Small intestine (tissue), 7 donors: ENCODE measurements around the gene MRC1. TPM values are rescaled to one million over a fixed set of nuclear protein-coding genes. Genes with fewer than 3 reads are reported as not detected.

Source experiments
- DNase-seq, 2 donors: peaks; one replicate each; pipeline versions ENCODE4 v3.0.0 to v3.0.0-alpha.2; 2013
- FAIRE-seq: peaks from 2 replicates; lab custom pipeline; 2012; peaks lifted over from hg19 to GRCh38; lab: Jason Lieb, UNC
- H3K27ac ChIP-seq, 3 donors: one replicate each; pipeline ENCODE4 v1.5.1; 2013; ENCODE audit warnings: low read length in 2 of 3, mild to moderate bottlenecking in 2 of 3, control low read depth in 1 of 3, inconsistent platforms in 1 of 3, low read depth in 1 of 3, moderate library complexity in 1 of 3
- H3K27me3 ChIP-seq, 3 donors: one replicate each; pipeline ENCODE4 v1.6.1; 2013; ENCODE audit warnings: low read length in 3 of 3, inconsistent platforms in 1 of 3; ENCODE audit not compliant: control insufficient read depth in 3 of 3, insufficient read depth in 3 of 3
- H3K36me3 ChIP-seq, 3 donors: one replicate each; pipeline ENCODE4 v1.6.1; 2013; ENCODE audit warnings: low read length in 3 of 3, inconsistent platforms in 1 of 3, low read depth in 1 of 3, mild to moderate bottlenecking in 1 of 3, moderate library complexity in 1 of 3; ENCODE audit not compliant: control insufficient read depth in 3 of 3, insufficient read depth in 2 of 3
- H3K4me1 ChIP-seq, 3 donors: one replicate each; pipeline ENCODE4 v1.6.1; 2013; ENCODE audit warnings: low read length in 2 of 3, inconsistent platforms in 1 of 3, low read depth in 1 of 3, mild to moderate bottlenecking in 1 of 3, moderate library complexity in 1 of 3; ENCODE audit not compliant: control insufficient read depth in 3 of 3, insufficient read depth in 2 of 3
- H3K4me3 ChIP-seq, 3 donors: one replicate each; pipeline ENCODE4 v1.5.1; 2013; ENCODE audit warnings: low read length in 3 of 3, control low read depth in 1 of 3, inconsistent platforms in 1 of 3, low read depth in 1 of 3, mild to moderate bottlenecking in 1 of 3, moderate library complexity in 1 of 3
- H3K9me3 ChIP-seq, 2 donors: one replicate each; pipeline ENCODE4 v1.6.1; 2013; ENCODE audit warnings: low read depth in 1 of 2, low read length in 1 of 2; ENCODE audit not compliant: control insufficient read depth in 2 of 2, insufficient read depth in 1 of 2
- WGBS, 3 donors: extraction: QIAGEN DNeasy Blood & Tissue Kit; methylation state at CpG; one replicate each; pipeline ENCODE4 v1.1.7; 2013; 5-methylcytosine and 5-hydroxymethylcytosine counted together
- polyA plus RNA-seq, 4 donors: library from polyadenylated mRNA; stranded (reverse) in 3 of 4; unstranded in 1 of 4; fragments of 200-250 nt in 3 of 4; fragments of 120-200 nt in 1 of 4; gene quantifications; one replicate each; pipeline versions ENCODE4 v1.2.1 to v1.2.3, GENCODE V29; 2013
- donor health status: healthy with polysubstance abuse.
- donor health status: control.
- donor health status: control.
- donor health status: Bipolar disorder and iron deficiency.
- donor health status: healthy.

MRC1 gene
- polyA plus RNA-seq, 4 donors, result 1.8 to 23.3 (median 7.6) TPM

DNA sequence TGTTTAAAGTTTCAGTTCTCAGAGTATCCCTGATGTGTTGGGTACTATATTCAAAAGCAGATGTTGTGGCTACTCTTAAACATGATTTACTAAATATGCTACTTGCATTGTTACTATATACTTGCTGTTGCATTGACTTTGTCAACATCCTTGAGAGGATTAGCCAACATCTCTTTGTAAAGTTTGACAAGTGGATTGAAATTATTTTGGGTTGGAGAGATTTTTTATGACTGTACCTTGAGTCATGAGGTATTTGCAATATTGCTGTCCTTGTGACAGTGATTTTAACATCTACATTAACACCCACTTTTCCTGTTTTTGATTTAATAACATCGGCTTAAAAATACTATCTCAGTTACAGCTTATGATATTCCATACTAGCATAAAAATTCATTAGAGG is 31.9 kb downstream of the MRC1 start:
- DNase-seq (no peak), FAIRE-seq (no peak)
- no peaks in the 10 kb centered on the region for H3K36me3 ChIP-seq
- H3K4me3 ChIP-seq, result no peak overlapping the region
- H3K27me3 ChIP-seq, result no peaks in the 10 kb centered on the region
- 83 to 95% (median 91%) methylated on average over 1 of the region's 1 CpG for WGBS, 3 donors
- H3K9me3 ChIP-seq, result no peaks in the 10 kb centered on the region
- no peak overlapping the region for H3K27ac ChIP-seq
- H3K4me1 ChIP-seq, result no peaks in the 10 kb centered on the region

DNA sequence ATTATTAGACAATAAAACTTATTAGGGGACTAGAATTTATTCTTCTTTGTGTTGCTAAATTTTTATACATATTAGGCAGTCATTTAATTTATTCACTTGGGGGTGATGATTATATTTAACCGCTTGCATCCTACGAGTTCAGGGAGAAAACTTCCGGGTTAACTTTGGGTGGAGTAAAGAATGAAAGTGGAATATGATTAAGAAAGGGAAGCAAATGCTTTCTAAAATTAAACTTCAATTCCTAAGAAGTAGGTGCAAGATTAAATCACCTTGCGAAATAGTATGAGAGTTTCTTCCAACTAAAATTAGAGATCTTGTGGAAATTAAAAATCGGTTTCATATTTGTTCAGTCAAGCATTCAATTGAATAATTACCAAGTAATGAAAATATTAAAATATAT is 33.5 kb downstream of the MRC1 start:
- H3K27ac ChIP-seq, result no peak overlapping the region
- no peaks in the 10 kb centered on the region for H3K36me3 ChIP-seq
- no peaks in the 10 kb centered on the region for H3K4me1 ChIP-seq
- H3K9me3 ChIP-seq, result no peaks in the 10 kb centered on the region
- WGBS, 3 donors, result 81 to 90% (median 82%) methylated on average over 5 of the region's 5 CpGs
- no peak for DNase-seq
- H3K4me3 ChIP-seq, result no peak overlapping the region
- no peak for FAIRE-seq
- no peaks in the 10 kb centered on the region for H3K27me3 ChIP-seq

DNA sequence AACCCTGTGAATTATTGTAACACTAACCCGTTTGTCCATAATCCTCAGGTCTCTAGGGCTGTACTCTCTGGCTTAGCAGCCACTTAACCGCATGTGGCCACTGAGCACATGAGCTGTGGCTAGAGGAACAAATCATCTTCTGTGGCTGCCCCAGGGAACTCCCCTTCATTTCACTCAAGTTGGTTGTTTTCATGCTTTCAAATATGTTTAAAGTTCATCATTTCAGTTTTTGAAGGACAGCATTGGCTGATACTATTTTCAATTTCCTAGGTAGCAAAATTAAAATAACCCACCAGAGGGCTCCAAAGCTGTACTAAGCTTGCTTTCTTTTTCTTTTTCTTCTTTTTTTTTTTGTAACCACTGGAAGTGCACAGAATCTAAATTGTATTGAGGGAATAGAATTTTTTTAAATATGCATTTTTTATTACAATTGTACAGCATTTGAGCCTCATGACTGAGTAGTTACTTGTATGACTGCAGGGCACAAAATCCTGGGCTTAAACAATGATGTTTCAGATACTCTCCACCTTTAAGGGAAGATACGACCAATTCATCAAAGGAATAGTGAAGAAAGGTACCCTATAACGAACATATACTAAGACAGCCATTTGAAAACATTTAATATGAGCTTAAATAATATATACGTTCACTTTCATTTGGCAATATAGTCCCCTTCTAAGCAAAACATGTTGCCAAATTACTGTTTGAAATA is 38.6 kb downstream of the MRC1 start:
- peak; percentile 6 to 38 for DNase-seq
- Histone ChIP-seq H3K9me3 (no peaks in the 10 kb centered on the region), H3K4me3 (no peak overlapping the region), H3K36me3 (no peaks in the 10 kb centered on the region), H3K27ac (no peak overlapping the region), H3K4me1 (no peaks in the 10 kb centered on the region), H3K27me3 (no peaks in the 10 kb centered on the region)
- 58 to 68% (median 64%) methylated on average over 5 of the region's 5 CpGs for WGBS, 3 donors
- FAIRE-seq, result no peak

DNA sequence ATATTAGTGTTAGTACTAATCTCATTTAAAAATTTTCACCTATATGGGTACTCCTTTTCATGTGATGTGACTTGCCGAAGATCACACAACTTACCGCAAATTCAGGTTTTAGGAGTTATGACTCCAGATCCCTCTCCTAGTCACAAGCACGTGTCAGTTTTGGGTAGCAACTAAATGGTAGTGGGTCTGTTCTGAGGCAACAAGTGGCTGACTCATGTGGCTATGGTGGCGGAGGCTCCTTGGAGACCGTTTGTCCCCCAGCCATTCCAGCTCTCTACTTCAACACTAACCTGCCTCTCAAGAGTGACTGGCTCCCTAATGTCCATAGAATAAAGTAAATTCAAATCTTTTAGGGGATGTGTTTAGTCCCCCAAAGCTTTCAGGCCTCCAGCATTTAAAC is 39.5 kb downstream of the MRC1 start:
- no peaks in the 10 kb centered on the region for H3K9me3 ChIP-seq
- H3K36me3 ChIP-seq, result no peaks in the 10 kb centered on the region
- FAIRE-seq, result no peak
- no peak overlapping the region for H3K4me3 ChIP-seq
- H3K27me3 ChIP-seq, result no peaks in the 10 kb centered on the region
- WGBS, 3 donors, result 89 to 93% (median 91%) methylated on average over 5 of the region's 5 CpGs
- DNase-seq, result no peak
- no peak overlapping the region for H3K27ac ChIP-seq
- H3K4me1 ChIP-seq, result no peaks in the 10 kb centered on the region

DNA sequence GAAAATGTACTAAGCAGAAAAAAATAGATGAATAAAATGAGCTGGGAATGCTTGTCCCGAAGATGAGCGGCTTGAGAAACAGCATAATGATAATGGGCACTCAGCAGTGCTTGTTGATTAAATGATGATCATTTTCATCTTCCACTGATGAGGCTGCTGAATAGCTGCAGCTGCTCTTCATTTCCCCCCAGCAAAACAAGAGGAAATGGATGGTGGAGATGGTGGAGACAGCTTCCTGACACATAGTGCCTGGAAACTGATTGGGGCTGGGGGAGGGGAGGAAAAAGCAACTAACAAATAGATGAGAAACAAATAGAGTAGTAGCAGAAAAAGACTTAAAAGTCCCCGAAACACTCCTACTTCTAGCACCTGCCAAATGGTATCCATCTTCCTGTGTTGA is 41.4 kb downstream of the MRC1 start:
- FAIRE-seq, result no peak
- no peak overlapping the region for H3K4me3 ChIP-seq
- no peak for DNase-seq
- no peaks in the 10 kb centered on the region for H3K9me3 ChIP-seq
- no peaks in the 10 kb centered on the region for H3K36me3 ChIP-seq
- 72 to 95% (median 86%) methylated on average over 3 of the region's 3 CpGs for whole genome bisulfite sequencing, 3 donors
- no peaks in the 10 kb centered on the region for H3K27me3 ChIP-seq
- H3K4me1 ChIP-seq, result no peaks in the 10 kb centered on the region
- H3K27ac ChIP-seq, result no peak overlapping the region

DNA sequence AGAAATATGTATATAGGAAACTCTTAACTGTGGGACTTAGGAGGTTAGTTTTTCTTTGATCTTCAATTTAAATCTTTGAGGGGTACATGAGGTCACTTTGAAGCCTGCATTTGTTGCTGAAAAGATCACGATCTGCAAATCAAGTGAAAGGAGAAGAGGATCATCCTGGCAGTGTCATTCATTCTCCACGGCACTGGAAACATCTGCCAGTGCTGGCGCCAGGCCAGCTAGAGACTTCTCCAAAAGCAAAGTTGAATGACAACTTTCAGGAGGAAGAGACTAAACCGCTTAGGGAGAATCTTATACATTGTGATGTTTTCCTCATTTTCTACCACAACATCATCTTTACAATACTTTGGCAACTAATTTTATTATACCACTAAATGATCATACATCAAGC is 42.5 kb downstream of the MRC1 start:
- no peak overlapping the region for H3K4me3 ChIP-seq
- DNase-seq (peak; percentile 11 to 18), FAIRE-seq (no peak)
- H3K27ac ChIP-seq, result no peak overlapping the region
- peaks cover 0 to 2% (median 0%) of the 10 kb centered on the region in 3 donors for H3K36me3 ChIP-seq
- no peaks in the 10 kb centered on the region for H3K27me3 ChIP-seq
- H3K9me3 ChIP-seq, result no peaks in the 10 kb centered on the region
- WGBS, 3 donors, result 22 to 24% (median 22%) methylated on average over 4 of the region's 4 CpGs
- H3K4me1 ChIP-seq, result no peaks in the 10 kb centered on the region

DNA sequence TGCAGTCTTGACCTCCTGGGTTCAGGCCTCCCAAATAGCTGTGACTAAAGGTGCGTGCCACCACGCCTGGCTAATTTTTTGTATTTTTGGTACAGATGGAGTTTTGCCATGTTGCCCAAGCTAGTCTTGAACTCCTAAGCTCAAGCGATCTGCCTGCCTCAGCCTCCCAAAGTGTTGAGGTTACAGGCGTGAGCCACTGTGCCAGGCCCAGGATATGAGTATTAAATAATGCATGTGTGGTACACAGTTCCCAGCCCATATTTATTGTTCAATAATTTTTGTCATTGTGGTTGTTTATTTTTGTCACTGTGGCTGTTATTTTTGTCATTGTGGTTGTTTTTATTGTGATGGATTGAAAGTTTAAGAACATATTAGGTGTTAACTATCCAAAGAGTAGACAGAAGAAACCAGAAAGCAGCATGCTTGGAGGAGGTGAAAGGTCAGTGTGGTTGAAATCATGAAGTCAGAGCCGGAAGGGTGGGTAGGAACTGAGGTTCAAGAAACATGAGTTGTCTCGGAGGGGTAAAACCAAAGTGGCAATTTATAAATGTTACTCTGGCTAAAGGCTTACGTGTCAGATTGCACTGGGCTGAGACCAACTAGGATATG is 45.0 kb downstream of the MRC1 start:
- no peak for FAIRE-seq
- DNase-seq, result no peak
- Histone ChIP-seq H3K4me1 (no peaks in the 10 kb centered on the region), H3K36me3 (peaks cover 0 to 2% (median 0%) of the 10 kb centered on the region in 3 donors), H3K27me3 (no peaks in the 10 kb centered on the region), H3K4me3 (no peak overlapping the region), H3K27ac (no peak overlapping the region), H3K9me3 (no peaks in the 10 kb centered on the region)
- 81 to 90% (median 87%) methylated on average over 7 of the region's 7 CpGs for WGBS, 3 donors

DNA sequence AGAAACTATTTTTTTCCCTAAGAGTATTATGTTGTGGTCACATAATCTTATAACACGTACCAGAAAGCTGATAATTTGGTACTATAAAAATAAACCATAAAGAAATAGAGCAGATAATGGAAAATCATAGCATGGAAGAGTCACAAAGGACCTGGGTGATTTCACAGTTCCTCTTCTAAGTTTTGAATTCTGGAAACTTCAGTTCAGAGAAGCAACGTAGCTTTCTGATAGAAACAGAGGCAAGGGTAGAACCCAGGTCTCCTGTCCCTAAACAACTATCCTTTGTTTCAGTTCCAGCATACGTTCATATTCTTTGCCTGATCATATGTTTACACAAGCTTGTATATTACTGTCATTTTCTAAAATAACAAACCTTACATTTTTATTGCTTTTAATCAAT is 47.9 kb downstream of the MRC1 start:
- H3K4me1 ChIP-seq, result no peaks in the 10 kb centered on the region
- DNase-seq (no peak), FAIRE-seq (no peak)
- H3K9me3 ChIP-seq, result no peaks in the 10 kb centered on the region
- H3K27ac ChIP-seq, result no peak overlapping the region
- no peak overlapping the region for H3K4me3 ChIP-seq
- no peaks in the 10 kb centered on the region for H3K27me3 ChIP-seq
- 19 to 41% (median 36%) methylated on average over 3 of the region's 3 CpGs for WGBS, 3 donors
- peaks cover 0 to 2% (median 0%) of the 10 kb centered on the region in 3 donors for H3K36me3 ChIP-seq
